WTC11 (cell line): Measurements from ENCODE around the gene SLC44A1. TPM values are rescaled to one million over a fixed set of nuclear protein-coding genes. Genes with fewer than 3 reads are reported as not detected.

Experiments used
- ATAC-seq: fragments of 200-7000 bp; cut with Tn5 transposase; 2 replicates; pipeline ENCODE4 v1.10.0; 2021; ENCODE audit warnings: mild to moderate bottlenecking, moderate library complexity
- CTCF ChIA-PET: fragments of 300-600 bp; sonication (Branson Sonifier 250); formaldehyde crosslinking; loops from one replicate; lab custom pipeline; 2021; ENCODE audit warnings: antibody characterized with exemption; lab: Charles Lee
- POLR2A ChIA-PET: fragments of 350-600 bp; sonication (Branson Sonifier 250); formaldehyde crosslinking; loops from one replicate; lab custom pipeline; 2021; ENCODE audit warnings: antibody characterized with exemption; lab: Charles Lee
- DNase-seq: peaks from one replicate; pipeline ENCODE4 v3.0.0; 2021; ENCODE audit warnings: low spot score
- H3K27ac Mint-ChIP-seq: 2 replicates; pipeline ENCODE4 v1.8.0; 2021; ENCODE audit warnings: mixed read lengths
- H3K27me3 Mint-ChIP-seq: 2 replicates; pipeline ENCODE4 v1.8.0; 2021; ENCODE audit warnings: low read depth, mild to moderate bottlenecking, moderate library complexity, mixed read lengths
- H3K36me3 Mint-ChIP-seq: 2 replicates; pipeline ENCODE4 v1.8.0; 2021; ENCODE audit warnings: mixed read lengths
- H3K4me1 Mint-ChIP-seq: 2 replicates; pipeline ENCODE4 v1.8.0; 2022; ENCODE audit warnings: mixed read lengths
- H3K4me3 Mint-ChIP-seq: 2 replicates; pipeline ENCODE4 v1.8.0; 2021; ENCODE audit warnings: mild to moderate bottlenecking, moderate library complexity, mixed read lengths
- H3K9me3 Mint-ChIP-seq: 2 replicates; pipeline ENCODE4 v1.8.0; 2021; ENCODE audit warnings: mixed read lengths
- CREB1 ChIP-seq: sonication (generic); formaldehyde crosslinking; IDR thresholded peaks from 2 replicates; pipeline ENCODE4 v1.8.0; 2023; ENCODE audit warnings: mild to moderate bottlenecking, missing genetic modification reagents
- E2F1 ChIP-seq: sonication (generic); formaldehyde crosslinking; IDR thresholded peaks from 2 replicates; pipeline ENCODE4 v1.8.0; 2022; ENCODE audit warnings: mild to moderate bottlenecking, missing genetic modification reagents
- E2F4 ChIP-seq: sonication (generic); formaldehyde crosslinking; IDR thresholded peaks from 2 replicates; pipeline ENCODE4 v1.8.1; 2022; ENCODE audit warnings: low read depth, mild to moderate bottlenecking, moderate library complexity, missing genetic modification reagents, borderline replicate concordance
- ELF4 ChIP-seq: sonication (generic); formaldehyde crosslinking; IDR thresholded peaks from 2 replicates; pipeline ENCODE4 v1.8.1; 2022; ENCODE audit warnings: low read depth, mild to moderate bottlenecking, moderate library complexity, missing genetic modification reagents
- ESRRA ChIP-seq: sonication (generic); formaldehyde crosslinking; IDR thresholded peaks from 2 replicates; pipeline ENCODE4 v1.8.1; 2022; ENCODE audit warnings: mild to moderate bottlenecking, missing genetic modification reagents, borderline replicate concordance
- FOXJ3 ChIP-seq: sonication (generic); formaldehyde crosslinking; IDR thresholded peaks from 2 replicates; pipeline ENCODE4 v1.9.0; 2021; ENCODE audit warnings: missing genetic modification reagents, mild to moderate bottlenecking, borderline replicate concordance
- FOXK1 ChIP-seq: sonication (generic); formaldehyde crosslinking; IDR thresholded peaks from 2 replicates; pipeline ENCODE4 v1.8.0; 2022; ENCODE audit warnings: mild to moderate bottlenecking, moderate library complexity, missing genetic modification reagents
- FOXP4 ChIP-seq: sonication (generic); formaldehyde crosslinking; IDR thresholded peaks from 2 replicates; pipeline ENCODE4 v1.8.0; 2022; ENCODE audit warnings: mild to moderate bottlenecking, missing genetic modification reagents
- GRHL2 ChIP-seq: fragments of 250-450 bp; sonication (Bioruptor Pico); IDR thresholded peaks from 2 replicates; pipeline ENCODE4 v1.8.0; 2022; ENCODE audit warnings: mild to moderate bottlenecking, moderate library complexity; ENCODE audit not compliant: insufficient replicate concordance, severe bottlenecking
- JUN ChIP-seq: sonication (generic); formaldehyde crosslinking; IDR thresholded peaks from 2 replicates; pipeline ENCODE4 v1.8.0; 2023; ENCODE audit warnings: mild to moderate bottlenecking, missing genetic modification reagents
- KAT7 ChIP-seq: sonication (generic); formaldehyde crosslinking; IDR thresholded peaks from 2 replicates; pipeline ENCODE4 v1.8.1; 2023; ENCODE audit warnings: missing genetic modification reagents, mild to moderate bottlenecking, borderline replicate concordance
- MXD4 ChIP-seq: fragments of 250-450 bp; sonication (Bioruptor Pico); IDR thresholded peaks from 2 replicates; pipeline ENCODE4 v1.8.0; 2021; ENCODE audit warnings: mild to moderate bottlenecking, moderate library complexity, borderline replicate concordance
- NFYB ChIP-seq: sonication (generic); formaldehyde crosslinking; conservative IDR thresholded peaks from 2 replicates; pipeline ENCODE4 v1.8.0; 2022; ENCODE audit warnings: low read depth, missing genetic modification reagents
- PRDM15 ChIP-seq: sonication (generic); formaldehyde crosslinking; IDR thresholded peaks from 2 replicates; pipeline ENCODE4 v1.8.0; 2022; ENCODE audit warnings: missing genetic modification reagents
- SMAD4 ChIP-seq: sonication (generic); formaldehyde crosslinking; IDR thresholded peaks from 2 replicates; pipeline ENCODE4 v1.8.0; 2022; ENCODE audit warnings: mild to moderate bottlenecking, missing genetic modification reagents
- TEAD4 ChIP-seq: sonication (generic); formaldehyde crosslinking; IDR thresholded peaks from 2 replicates; pipeline ENCODE4 v1.8.0; 2022; ENCODE audit warnings: mild to moderate bottlenecking, missing genetic modification reagents
- ZBTB21 ChIP-seq: sonication (generic); formaldehyde crosslinking; IDR thresholded peaks from 2 replicates; pipeline ENCODE4 v1.8.1; 2023; ENCODE audit warnings: mild to moderate bottlenecking, missing genetic modification reagents, borderline replicate concordance
- ZNF138 ChIP-seq: sonication (generic); formaldehyde crosslinking; conservative IDR thresholded peaks from 2 replicates; pipeline ENCODE4 v1.8.1; 2022; ENCODE audit warnings: mild to moderate bottlenecking, moderate library complexity, missing genetic modification reagents
- ZNF219 ChIP-seq: sonication (generic); formaldehyde crosslinking; IDR thresholded peaks from 2 replicates; pipeline ENCODE4 v1.8.0; 2023; ENCODE audit warnings: missing genetic modification reagents, mild to moderate bottlenecking, borderline replicate concordance
- ZNF512 ChIP-seq: sonication (generic); formaldehyde crosslinking; IDR thresholded peaks from 2 replicates; pipeline ENCODE4 v1.8.1; 2022; ENCODE audit warnings: missing genetic modification reagents, borderline replicate concordance
- total RNA-seq: library from RNA; stranded (reverse); gene quantifications from 3 replicates; pipeline ENCODE4 v1.2.3, GENCODE V29; 2021

SLC44A1 gene
- total RNA-seq, 1 experiment from 2014 or later, result 48.9 TPM

GRCh38 chr9:105275938-105276337 is 31.5 kb downstream of the SLC44A1 start:
- no peak for TF ChIP-seq TEAD4
- TF ChIP-seq MXD4 (CRISPR knock-in tag), result no peak
- TF ChIP-seq ELF4 (CRISPR knock-in tag), result no peak
- TF ChIP-seq ZNF512 (CRISPR knock-in tag), result no peak
- no peak for TF ChIP-seq E2F4
- no peak for TF ChIP-seq SMAD4 (CRISPR knock-in tag)
- TF ChIP-seq ESRRA (CRISPR knock-in tag), result no peak
- no peak for TF ChIP-seq ZNF219 (CRISPR knock-in tag)
- no peak for TF ChIP-seq FOXK1
- TF ChIP-seq KAT7 (CRISPR knock-in tag), result no peak
- no peak for TF ChIP-seq NFYB (CRISPR knock-in tag)
- no peak for TF ChIP-seq ZNF138 (CRISPR knock-in tag)
- no peak for TF ChIP-seq CREB1 (CRISPR knock-in tag)
- TF ChIP-seq ZBTB21 (CRISPR knock-in tag), result no peak
- TF ChIP-seq JUN (CRISPR knock-in tag), result no peak
- no peak for TF ChIP-seq FOXJ3 (CRISPR knock-in tag)
- no peak for TF ChIP-seq E2F1 (CRISPR knock-in tag)
- no peak for TF ChIP-seq PRDM15 (CRISPR knock-in tag)
- TF ChIP-seq GRHL2 (CRISPR knock-in tag), result no peak
- TF ChIP-seq FOXP4 (CRISPR knock-in tag), result no peak
- no peak overlapping the region for H3K27ac Mint-ChIP-seq
- ATAC-seq (no peak), DNase-seq (no peak)
- no peak overlapping the region for H3K4me3 Mint-ChIP-seq
- no peaks in the 10 kb centered on the region; the same call in 1 of the 2 replicates for H3K9me3 Mint-ChIP-seq
- H3K27me3 Mint-ChIP-seq, result no peaks in the 10 kb centered on the region
- POLR2A ChIA-PET, result interaction anchor here (0.7 kb wide), 1 partner anchor 84 kb away, joined by 4 read pairs; no protein-coding TSS in a partner anchor
- no peaks in the 10 kb centered on the region for H3K36me3 Mint-ChIP-seq
- peaks cover 20% of the 10 kb centered on the region for H3K4me1 Mint-ChIP-seq
- CTCF ChIA-PET, result no interaction called here
